SU-DHL-6 (cell line): ENCODE measurements around the gene IGF2BP3.

Source experiments
- H2AFZ ChIP-seq: fragments of 200-600 bp; sonication (generic); 2 replicates; pipeline ENCODE4 v1.6.1; 2014; ENCODE audit warnings: low read depth, mild to moderate bottlenecking, moderate library complexity, mixed read lengths, antibody characterized with exemption, low read length; ENCODE audit not compliant: severe bottlenecking
- H3F3A ChIP-seq: fragments of 200-600 bp; shearing (Covaris generic); 2 replicates; pipeline ENCODE4 v1.6.0; 2016; ENCODE audit warnings: antibody characterized with exemption, mild to moderate bottlenecking; ENCODE audit not compliant: insufficient read depth
- H3K27ac ChIP-seq: fragments of 200-600 bp; sonication (generic); 2 replicates; pipeline ENCODE4 v1.5.1; 2016; ENCODE audit warnings: low read depth, mild to moderate bottlenecking, low read length, moderate library complexity, mixed read lengths
- H3K27me3 ChIP-seq: fragments of 200-600 bp; sonication (generic), shearing (Covaris generic); 2 replicates; pipeline ENCODE4 v1.6.0; 2014; ENCODE audit warnings: mild to moderate bottlenecking, low read length
- H3K36me3 ChIP-seq: fragments of 200-600 bp; sonication (generic); 2 replicates; pipeline ENCODE4 v1.6.1; 2014; ENCODE audit warnings: mild to moderate bottlenecking, low read length, mixed read lengths
- H3K4me2 ChIP-seq: fragments of 300-600, 200-600 bp; shearing (Covaris generic), sonication (generic); 2 replicates; pipeline ENCODE4 v1.6.0; 2014; ENCODE audit warnings: low read length, low read depth, mild to moderate bottlenecking; ENCODE audit not compliant: poor library complexity, severe bottlenecking
- H3K4me3 ChIP-seq: fragments of 200-600 bp; sonication (generic); 2 replicates; pipeline ENCODE4 v1.5.1; 2014; ENCODE audit warnings: antibody characterized with exemption, low read length, mild to moderate bottlenecking, mixed read lengths; ENCODE audit not compliant: insufficient read depth, poor library complexity, severe bottlenecking
- H3K79me2 ChIP-seq: fragments of 200-600 bp; sonication (generic); 2 replicates; pipeline ENCODE4 v1.6.1; 2014; ENCODE audit warnings: mild to moderate bottlenecking, low read length, moderate library complexity; ENCODE audit not compliant: insufficient read depth
- H3K9ac ChIP-seq: fragments of 200-600 bp; sonication (generic); 2 replicates; pipeline ENCODE4 v1.7.0; 2014; ENCODE audit warnings: mild to moderate bottlenecking, low read length
- H3K9me2 ChIP-seq: fragments of 200-600 bp; sonication (generic); replicated peaks from 2 replicates; pipeline ENCODE4 v1.6.1; 2014; ENCODE audit warnings: low read length; ENCODE audit not compliant: insufficient read depth
- H3K9me3 ChIP-seq: fragments of 200-600 bp; sonication (generic); 2 replicates; pipeline ENCODE4 v1.6.1; 2014; ENCODE audit warnings: low read length, mixed read lengths; ENCODE audit not compliant: insufficient read depth
- H4K20me1 ChIP-seq: fragments of 200-600 bp; sonication (generic); 2 replicates; pipeline ENCODE4 v1.6.1; 2014; ENCODE audit warnings: low read depth, mild to moderate bottlenecking, antibody characterized with exemption, low read length, moderate library complexity, mixed read lengths
- EZH2phosphoT487 ChIP-seq: fragments of 200-600 bp; sonication (generic), shearing (Covaris generic); conservative IDR thresholded peaks from 2 replicates; pipeline ENCODE4 v1.6.1; 2018; ENCODE audit warnings: mild to moderate bottlenecking, antibody characterized with exemption, low read length, moderate library complexity, mixed read lengths
- TF ChIP-seq, protein P1 (sequence below): fragments of 200-600 bp; sonication (generic); IDR thresholded peaks from one replicate; pipeline ENCODE4 v1.5.1; 2017; ENCODE audit warnings: antibody characterized with exemption, mild to moderate bottlenecking, low read length, moderate library complexity; ENCODE audit not compliant: insufficient read depth, poor library complexity, severe bottlenecking

The IGF2BP3 gene

DNA sequence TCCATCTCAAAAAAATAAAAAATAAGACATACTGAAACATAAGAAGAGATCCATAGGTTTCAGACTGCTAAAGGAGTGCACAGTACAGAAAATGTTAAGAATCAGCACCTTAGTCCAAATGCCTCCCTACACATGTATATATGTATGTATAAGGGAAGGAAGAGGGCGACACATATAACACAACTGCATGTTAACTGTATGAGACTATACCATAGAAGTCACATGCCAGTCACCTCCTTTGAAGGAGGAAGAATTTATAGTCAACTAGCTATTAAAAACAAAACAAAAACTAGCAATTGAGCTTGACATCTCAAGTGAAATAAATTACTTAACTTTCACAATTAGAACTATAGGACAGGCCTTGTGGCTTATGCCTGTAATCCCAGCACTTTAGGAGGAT, 50.4 kb downstream of the IGF2BP3 start:
- H3K27ac ChIP-seq = peak overlapping the region; percentile 49; the same call in 1 of the 2 replicates
- H4K20me1 ChIP-seq = peaks cover 15% of the 10 kb centered on the region; the same call in 1 of the 2 replicates
- H3K9ac ChIP-seq = no peak overlapping the region
- peaks cover 40% of the 10 kb centered on the region for H3K36me3 ChIP-seq
- H3K4me2 ChIP-seq = no peak overlapping the region
- peaks cover 100% of the 10 kb centered on the region for H3K79me2 ChIP-seq
- H2AFZ ChIP-seq = no peak overlapping the region
- H3K4me3 ChIP-seq = no peak overlapping the region
- H3K27me3 ChIP-seq = no peaks in the 10 kb centered on the region
- no peaks in the 10 kb centered on the region for H3K9me2 ChIP-seq
- TF ChIP-seq, protein P1, sequence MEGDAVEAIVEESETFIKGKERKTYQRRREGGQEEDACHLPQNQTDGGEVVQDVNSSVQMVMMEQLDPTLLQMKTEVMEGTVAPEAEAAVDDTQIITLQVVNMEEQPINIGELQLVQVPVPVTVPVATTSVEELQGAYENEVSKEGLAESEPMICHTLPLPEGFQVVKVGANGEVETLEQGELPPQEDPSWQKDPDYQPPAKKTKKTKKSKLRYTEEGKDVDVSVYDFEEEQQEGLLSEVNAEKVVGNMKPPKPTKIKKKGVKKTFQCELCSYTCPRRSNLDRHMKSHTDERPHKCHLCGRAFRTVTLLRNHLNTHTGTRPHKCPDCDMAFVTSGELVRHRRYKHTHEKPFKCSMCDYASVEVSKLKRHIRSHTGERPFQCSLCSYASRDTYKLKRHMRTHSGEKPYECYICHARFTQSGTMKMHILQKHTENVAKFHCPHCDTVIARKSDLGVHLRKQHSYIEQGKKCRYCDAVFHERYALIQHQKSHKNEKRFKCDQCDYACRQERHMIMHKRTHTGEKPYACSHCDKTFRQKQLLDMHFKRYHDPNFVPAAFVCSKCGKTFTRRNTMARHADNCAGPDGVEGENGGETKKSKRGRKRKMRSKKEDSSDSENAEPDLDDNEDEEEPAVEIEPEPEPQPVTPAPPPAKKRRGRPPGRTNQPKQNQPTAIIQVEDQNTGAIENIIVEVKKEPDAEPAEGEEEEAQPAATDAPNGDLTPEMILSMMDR = no peak
- TF ChIP-seq EZH2phosphoT487 = no peak
- no peaks in the 10 kb centered on the region for H3K9me3 ChIP-seq
- H3F3A ChIP-seq = peaks cover 40% of the 10 kb centered on the region

DNA sequence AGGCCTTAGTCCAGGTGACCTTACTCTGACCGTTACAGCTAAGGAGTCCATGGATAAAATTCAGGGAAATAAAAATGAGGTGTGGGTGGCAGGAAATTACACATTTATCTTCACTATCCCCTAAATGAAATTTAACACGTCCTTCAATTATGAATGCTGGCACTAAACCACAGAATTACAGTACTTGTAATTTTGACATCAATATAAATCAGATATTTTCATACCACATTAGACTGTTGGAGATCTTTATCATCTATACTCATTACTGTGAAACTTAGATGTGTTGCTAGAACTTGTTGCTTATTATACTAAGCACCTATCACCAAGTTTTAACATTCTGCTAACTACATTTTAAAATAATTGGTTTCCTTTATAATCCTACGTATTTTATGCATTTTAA, 51.1 kb downstream of the IGF2BP3 start:
- H3K36me3 ChIP-seq = peaks cover 44% of the 10 kb centered on the region
- peaks cover 15% of the 10 kb centered on the region; the same call in 1 of the 2 replicates for H4K20me1 ChIP-seq
- no peak overlapping the region for H3K4me3 ChIP-seq
- no peaks in the 10 kb centered on the region for H3K27me3 ChIP-seq
- peaks cover 40% of the 10 kb centered on the region for H3F3A ChIP-seq
- TF ChIP-seq, protein P1 = no peak
- no peak for TF ChIP-seq EZH2phosphoT487
- H3K9ac ChIP-seq = no peak overlapping the region
- H3K27ac ChIP-seq = peak overlapping the region; percentile 34
- H3K9me3 ChIP-seq = no peaks in the 10 kb centered on the region
- no peak overlapping the region for H2AFZ ChIP-seq
- peaks cover 100% of the 10 kb centered on the region for H3K79me2 ChIP-seq
- no peak overlapping the region for H3K4me2 ChIP-seq
- no peaks in the 10 kb centered on the region for H3K9me2 ChIP-seq

DNA sequence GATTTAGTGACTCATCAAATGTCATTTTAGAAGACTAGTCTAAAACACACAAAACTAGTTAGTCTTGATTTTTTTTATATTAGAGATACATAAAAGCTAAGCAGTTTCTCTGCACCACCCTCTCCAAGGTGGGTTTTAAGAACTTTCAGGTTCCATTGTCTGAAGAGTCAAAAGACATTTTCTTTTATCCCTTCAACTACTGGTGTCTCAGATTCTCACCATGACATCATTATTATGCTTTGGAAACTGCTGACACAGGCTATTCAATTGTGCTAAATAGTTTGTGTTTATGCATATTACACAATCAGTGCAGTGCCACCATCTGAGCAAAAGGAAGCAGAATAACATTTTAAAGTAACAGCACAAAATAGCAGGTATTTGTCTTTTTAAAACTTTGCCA, 52.2 kb downstream of the IGF2BP3 start:
- peak overlapping the region; percentile 20; the same call in 1 of the 2 replicates for H3K27ac ChIP-seq
- TF ChIP-seq, protein P1 = no peak
- no peak for TF ChIP-seq EZH2phosphoT487
- H3K79me2 ChIP-seq = peaks cover 100% of the 10 kb centered on the region
- no peak overlapping the region for H3K4me3 ChIP-seq
- H3K9me2 ChIP-seq = no peaks in the 10 kb centered on the region
- no peak overlapping the region for H3K9ac ChIP-seq
- no peaks in the 10 kb centered on the region for H3K9me3 ChIP-seq
- no peaks in the 10 kb centered on the region for H3K27me3 ChIP-seq
- peaks cover 15% of the 10 kb centered on the region; the same call in 1 of the 2 replicates for H4K20me1 ChIP-seq
- H3K4me2 ChIP-seq = no peak overlapping the region
- peaks cover 36% of the 10 kb centered on the region for H3F3A ChIP-seq
- peaks cover 51% of the 10 kb centered on the region for H3K36me3 ChIP-seq
- H2AFZ ChIP-seq = no peak overlapping the region
